SK-N-SH treated with all-trans-retinoic acid at 6 μM for 48 hours (cell line): ENCODE results near the gene CRYBA4.

Experiments
- BACH2 ChIP-seq: fragments of 250-450 bp; sonication (Bioruptor Pico); IDR thresholded peaks from 2 replicates; pipeline ENCODE4 v1.9.0; 2021; ENCODE audit warnings: mild to moderate bottlenecking, borderline replicate concordance
- OSR1 ChIP-seq: fragments of 250-450 bp; sonication (Bioruptor Pico); IDR thresholded peaks from 2 replicates; pipeline ENCODE4 v1.8.0; 2022; ENCODE audit warnings: moderate library complexity, mild to moderate bottlenecking, inconsistent platforms
- RARB ChIP-seq: fragments of 250-450 bp; sonication (Bioruptor Pico); IDR thresholded peaks from 2 replicates; pipeline ENCODE4 v1.8.0; 2021; ENCODE audit warnings: mild to moderate bottlenecking, moderate library complexity
- SNAI2 ChIP-seq: fragments of 250-450 bp; sonication (Bioruptor Pico); IDR thresholded peaks from 2 replicates; pipeline ENCODE4 v1.5.0; 2020; ENCODE audit warnings: mild to moderate bottlenecking, moderate library complexity
- TOX ChIP-seq: fragments of 250-450 bp; sonication (Bioruptor Pico); IDR thresholded peaks from 2 replicates; pipeline ENCODE4 v1.8.0; 2021; ENCODE audit warnings: mild to moderate bottlenecking, moderate library complexity, borderline replicate concordance

DNA sequence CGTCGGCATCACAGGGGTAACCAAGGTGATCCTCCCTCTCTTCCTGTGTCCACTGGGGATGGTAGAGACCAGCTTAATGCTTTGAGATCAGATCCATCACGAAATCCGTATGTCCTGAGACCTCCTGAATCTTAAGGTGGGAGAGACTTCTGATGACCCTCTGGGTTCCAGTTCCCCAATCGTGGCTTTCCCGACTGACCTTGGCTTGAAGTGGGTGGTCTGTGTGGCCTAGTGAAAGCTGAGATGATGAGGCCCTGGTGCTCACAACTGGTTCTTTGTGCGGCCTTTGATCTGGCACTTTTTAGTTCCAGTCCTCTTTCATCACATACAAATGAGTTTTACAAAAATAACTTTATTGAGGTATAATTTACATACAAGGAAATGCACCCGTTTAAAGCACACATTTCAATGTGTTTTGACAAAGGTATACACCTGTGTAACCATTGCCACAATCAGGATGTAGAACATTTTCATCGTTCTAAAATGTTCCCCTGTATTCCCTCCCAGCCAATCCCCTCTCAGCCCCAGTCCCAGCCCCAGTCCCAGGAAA, 41.7 kb downstream of the CRYBA4 start:
- TF ChIP-seq BACH2 (CRISPR knock-in tag) (no peak), TOX (CRISPR knock-in tag) (no peak), RARB (CRISPR knock-in tag) (no peak), SNAI2 (no peak), OSR1 (CRISPR knock-in tag) (no peak)
